ENCODE measurements around the gene CARD11.

CARD11 gene

DNA sequence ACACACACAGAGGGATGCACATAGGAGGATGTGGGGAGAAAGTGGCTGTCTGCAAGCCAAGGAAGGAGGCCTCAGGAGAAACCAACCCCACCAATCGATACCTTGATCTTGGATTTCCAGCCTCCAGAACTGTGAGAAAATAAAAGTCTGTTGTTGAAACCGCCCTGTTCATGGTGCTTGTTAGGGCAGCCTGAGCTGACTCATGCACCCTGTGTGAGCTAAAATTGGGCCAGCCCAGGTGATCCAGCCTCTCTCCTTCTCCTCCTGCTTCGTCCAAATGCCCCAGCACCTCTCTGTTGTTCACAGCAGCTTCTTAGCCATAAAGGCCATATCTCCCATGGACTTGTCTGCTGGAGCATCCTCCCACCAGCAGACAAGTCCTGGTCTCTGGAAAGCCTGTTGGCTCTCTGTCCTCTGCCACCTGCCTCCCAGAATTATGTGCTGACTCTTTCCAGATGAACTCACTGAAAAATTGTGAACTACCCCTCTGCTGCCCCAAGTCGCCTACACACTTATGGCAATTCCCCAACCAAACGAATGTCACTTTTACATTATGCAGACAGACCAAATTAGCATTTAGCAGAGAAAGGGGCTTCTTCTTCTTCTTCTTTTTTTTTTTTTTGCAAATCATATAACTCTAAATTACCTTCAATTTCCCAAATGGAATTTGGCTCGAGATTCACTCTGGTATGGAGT lies 30.2 kb upstream of the CARD11 start:
- TF ChIP-seq, protein P1, sequence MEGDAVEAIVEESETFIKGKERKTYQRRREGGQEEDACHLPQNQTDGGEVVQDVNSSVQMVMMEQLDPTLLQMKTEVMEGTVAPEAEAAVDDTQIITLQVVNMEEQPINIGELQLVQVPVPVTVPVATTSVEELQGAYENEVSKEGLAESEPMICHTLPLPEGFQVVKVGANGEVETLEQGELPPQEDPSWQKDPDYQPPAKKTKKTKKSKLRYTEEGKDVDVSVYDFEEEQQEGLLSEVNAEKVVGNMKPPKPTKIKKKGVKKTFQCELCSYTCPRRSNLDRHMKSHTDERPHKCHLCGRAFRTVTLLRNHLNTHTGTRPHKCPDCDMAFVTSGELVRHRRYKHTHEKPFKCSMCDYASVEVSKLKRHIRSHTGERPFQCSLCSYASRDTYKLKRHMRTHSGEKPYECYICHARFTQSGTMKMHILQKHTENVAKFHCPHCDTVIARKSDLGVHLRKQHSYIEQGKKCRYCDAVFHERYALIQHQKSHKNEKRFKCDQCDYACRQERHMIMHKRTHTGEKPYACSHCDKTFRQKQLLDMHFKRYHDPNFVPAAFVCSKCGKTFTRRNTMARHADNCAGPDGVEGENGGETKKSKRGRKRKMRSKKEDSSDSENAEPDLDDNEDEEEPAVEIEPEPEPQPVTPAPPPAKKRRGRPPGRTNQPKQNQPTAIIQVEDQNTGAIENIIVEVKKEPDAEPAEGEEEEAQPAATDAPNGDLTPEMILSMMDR (conservative IDR thresholded peaks at IDR 0.05; ENCODE audit: low read depth, low read length) = no peak
- no peak overlapping the region for H3K4me3 ChIP-seq (ENCODE audit: low read length)
- no peak for DNase-seq (ENCODE audit: low read depth)

DNA sequence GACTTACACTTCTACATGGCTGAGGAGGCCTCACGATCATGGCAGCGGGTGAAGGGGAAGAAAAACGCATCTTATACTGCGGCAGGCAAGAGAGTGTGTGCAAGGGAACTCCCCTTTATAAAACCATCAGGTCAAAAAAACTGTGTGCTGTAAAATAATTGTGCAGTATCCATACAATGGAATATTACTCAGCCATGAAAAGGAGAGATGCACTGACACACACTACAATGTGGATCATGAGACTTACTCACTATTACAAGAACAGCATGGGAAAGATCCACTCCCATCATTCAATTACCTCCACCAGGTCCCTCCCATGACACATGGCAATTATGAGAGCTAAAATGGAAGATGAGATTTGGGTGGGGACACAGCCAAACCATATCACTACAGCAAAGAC lies 27.2 kb upstream of the CARD11 start:
- TF ChIP-seq, protein P1 (conservative IDR thresholded peaks at IDR 0.05; ENCODE audit: low read depth, low read length) = no peak
- no peak overlapping the region for H3K4me3 ChIP-seq (ENCODE audit: low read length)
- no peak for DNase-seq (ENCODE audit: low read depth)

DNA sequence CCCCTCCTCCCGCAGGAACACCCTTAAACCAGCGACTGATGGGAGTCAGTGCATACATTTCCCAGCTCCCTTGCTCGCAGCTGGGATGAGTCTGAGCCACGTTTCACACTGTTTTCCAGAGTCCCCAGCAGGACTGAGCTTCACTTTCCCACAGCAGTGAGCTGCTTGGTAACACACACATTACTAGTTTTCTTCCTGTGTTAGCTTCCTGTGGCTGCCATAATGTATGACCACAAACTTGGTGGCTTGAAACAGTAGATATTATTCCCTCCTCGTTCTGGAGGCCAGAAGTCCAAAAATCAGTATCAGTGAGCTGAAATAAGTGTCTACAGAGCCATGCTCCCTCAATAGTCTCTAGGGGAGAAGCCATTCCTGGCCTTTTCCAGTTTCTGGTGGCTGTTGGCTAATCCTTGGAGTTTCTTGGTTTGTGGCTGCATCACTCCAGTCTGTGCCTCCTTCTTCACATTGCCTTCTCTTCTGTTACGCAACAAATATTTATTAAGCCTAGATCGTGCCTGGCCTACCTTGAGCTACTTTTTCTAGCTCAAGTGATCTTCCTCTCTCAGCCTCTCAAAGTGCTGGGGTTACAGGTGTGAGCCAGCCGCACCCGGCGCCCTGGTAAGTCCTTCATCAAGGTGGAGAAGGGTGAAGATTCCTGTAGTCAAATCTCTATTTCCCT lies 26.2 kb upstream of the CARD11 start:
- no peak for DNase-seq (ENCODE audit: low read depth)
- no peak overlapping the region for H3K4me3 ChIP-seq (ENCODE audit: low read length)
- TF ChIP-seq, protein P1 (conservative IDR thresholded peaks at IDR 0.05; ENCODE audit: low read depth, low read length) = no peak

DNA sequence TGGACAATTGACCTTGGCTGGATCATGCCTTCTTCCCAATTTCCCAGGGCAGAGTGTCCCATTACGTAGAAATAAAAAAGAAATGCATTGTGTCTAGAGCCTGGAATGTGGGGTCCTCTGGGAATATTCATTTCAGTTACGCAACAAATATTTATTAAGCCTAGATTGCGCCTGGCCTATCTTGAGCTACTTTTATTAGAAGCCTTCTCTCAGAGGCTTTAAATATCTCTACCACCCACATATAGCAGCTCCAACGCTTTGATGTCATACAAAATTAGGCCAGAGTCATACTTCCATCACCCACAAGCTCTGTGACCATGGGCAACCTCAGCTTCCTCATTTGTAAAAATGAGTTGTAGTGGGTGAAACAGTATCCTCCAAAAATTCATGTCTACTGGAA lies 24.9 kb upstream of the CARD11 start:
- TF ChIP-seq, protein P1 (conservative IDR thresholded peaks at IDR 0.05; ENCODE audit: low read depth, low read length) = no peak
- H3K4me3 ChIP-seq (ENCODE audit: low read length) = no peak overlapping the region
- no peak for DNase-seq (ENCODE audit: low read depth)

DNA sequence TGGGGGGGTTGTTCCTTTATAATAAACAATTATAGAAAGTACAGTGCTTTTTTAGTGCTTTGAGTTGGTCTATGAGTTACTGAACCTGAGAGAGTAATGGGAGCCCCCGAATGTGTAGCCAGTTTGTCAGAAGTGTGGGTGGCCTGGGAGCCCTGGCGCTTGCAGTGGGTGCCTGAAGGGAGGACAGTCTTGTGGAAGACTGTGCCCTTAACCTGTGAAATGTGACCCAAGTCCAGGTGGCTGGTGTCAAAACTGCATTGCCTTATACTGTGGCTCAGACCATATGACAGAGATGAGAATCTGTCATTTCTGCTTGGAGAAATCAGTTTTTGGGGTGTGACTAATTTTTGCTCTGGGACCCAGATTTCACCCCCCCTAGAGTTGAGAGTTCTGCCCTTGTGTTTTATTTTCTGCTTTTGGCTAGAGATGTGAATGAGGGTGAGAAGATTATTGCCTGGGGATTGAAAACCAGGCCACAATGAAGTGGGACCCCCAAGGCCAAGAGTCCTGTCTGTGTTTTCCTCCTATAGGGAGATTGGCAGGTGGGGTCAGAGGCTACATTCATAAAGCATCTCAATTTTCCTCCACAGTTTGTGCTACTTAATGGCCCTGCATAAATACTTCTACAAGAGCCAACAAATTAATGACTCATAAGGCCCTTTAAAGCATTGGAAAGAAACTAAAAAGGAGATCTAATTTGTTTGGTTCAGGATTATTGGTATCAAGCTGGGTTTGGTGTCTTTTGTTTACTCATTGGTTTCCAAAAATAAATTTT lies 24.1 kb upstream of the CARD11 start:
- TF ChIP-seq, protein P1 (conservative IDR thresholded peaks at IDR 0.05; ENCODE audit: low read depth, low read length) = no peak
- no peak for DNase-seq (ENCODE audit: low read depth)
- H3K4me3 ChIP-seq (ENCODE audit: low read length) = no peak overlapping the region

DNA sequence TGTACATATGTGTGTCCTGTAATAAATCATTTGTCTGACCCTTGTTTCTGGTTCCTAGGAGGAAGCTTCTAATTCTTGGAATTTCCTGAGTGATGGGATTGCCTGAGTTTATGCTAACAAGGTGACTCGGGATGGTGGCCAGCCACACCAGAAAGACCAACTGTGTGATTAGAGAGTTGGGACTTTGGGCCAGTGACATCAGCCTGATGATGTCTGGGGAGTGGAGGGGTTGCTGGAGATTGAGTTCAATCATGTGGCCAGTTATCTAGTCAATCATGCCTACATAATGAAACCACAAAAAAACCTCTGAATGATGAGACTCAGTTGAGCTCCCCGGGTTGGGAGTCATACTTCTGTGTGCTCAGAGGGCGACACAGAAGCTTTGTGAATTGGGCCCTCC lies 23.5 kb upstream of the CARD11 start:
- TF ChIP-seq, protein P1 (conservative IDR thresholded peaks at IDR 0.05; ENCODE audit: low read depth, low read length) = no peak
- no peak for DNase-seq (ENCODE audit: low read depth)
- no peak overlapping the region for H3K4me3 ChIP-seq (ENCODE audit: low read length)
